GM21526 (cell line): Measurements from ENCODE around the gene EML6.

Experiments used
- ATAC-seq: cut with Tn5 transposase; IDR thresholded peaks from one replicate; pipeline ENCODE4 v1.9.1; 2021; ENCODE audit warnings: moderate library complexity; ENCODE audit not compliant: unreplicated experiment, low FRiP score

The EML6 gene

GRCh38 chr2:54789878-54790277 is 66.4 kb downstream of the EML6 start:
- ATAC-seq = no peak

GRCh38 chr2:54791831-54792230 is 68.4 kb downstream of the EML6 start:
- no peak for ATAC-seq

GRCh38 chr2:54797307-54797706 is 73.8 kb downstream of the EML6 start:
- no peak for ATAC-seq

- no peak for ATAC-seq
Measured at GRCh38 chr2:54801352-54801751, 77.9 kb downstream of the EML6 start.

- no peak for ATAC-seq
Measured at GRCh38 chr2:54803783-54804751, 80.6 kb downstream of the EML6 start.

GRCh38 chr2:54805255-54805654 is 81.8 kb downstream of the EML6 start:
- ATAC-seq = no peak

GRCh38 chr2:54806975-54807374 is 83.5 kb downstream of the EML6 start:
- ATAC-seq = no peak

- ATAC-seq = no peak
Measured at GRCh38 chr2:54808661-54809060, 85.2 kb downstream of the EML6 start.

- ATAC-seq = no peak
Measured at GRCh38 chr2:54809819-54810218, 86.4 kb downstream of the EML6 start.

- no peak for ATAC-seq
Measured at GRCh38 chr2:54810246-54810645, 86.8 kb downstream of the EML6 start.

GRCh38 chr2:54813584-54813983 is 90.1 kb downstream of the EML6 start:
- ATAC-seq = no peak

GRCh38 chr2:54814389-54815147 is 91.1 kb downstream of the EML6 start:
- ATAC-seq = no peak

GRCh38 chr2:54815148-54815539 is 91.7 kb downstream of the EML6 start:
- ATAC-seq = no peak

- ATAC-seq = no peak
Measured at GRCh38 chr2:54818226-54818625, 94.8 kb downstream of the EML6 start.

GRCh38 chr2:54820558-54820957 is 97.1 kb downstream of the EML6 start:
- no peak for ATAC-seq

- ATAC-seq = no peak
Measured at GRCh38 chr2:54824567-54824966, 101.1 kb downstream of the EML6 start.

- ATAC-seq = no peak
Measured at GRCh38 chr2:54830546-54830945, 107.1 kb downstream of the EML6 start.

- ATAC-seq = no peak
Measured at GRCh38 chr2:54831480-54831879, 108.0 kb downstream of the EML6 start.

- ATAC-seq = no peak
Measured at GRCh38 chr2:54834721-54835120, 111.3 kb downstream of the EML6 start.

GRCh38 chr2:54836477-54836876 is 113.0 kb downstream of the EML6 start:
- no peak for ATAC-seq

GRCh38 chr2:54838585-54839035 is 115.1 kb downstream of the EML6 start:
- ATAC-seq = no peak
